Esophagus muscularis mucosa (tissue), 4 donors: Measurements from ENCODE around the gene RRP9. TPM values are rescaled to one million over a fixed set of nuclear protein-coding genes. Genes with fewer than 3 reads are reported as not detected.

ENCODE experiments used
- DNase-seq: peaks from one replicate; pipeline ENCODE4 v3.0.0-alpha.2; 2017; ENCODE audit errors: extremely low spot score
- H3K27ac ChIP-seq, 4 donors: fragments of 200-600 bp; sonication (generic); replicated peaks in 1 of 4; 1 replicate in 3 of 4; 2 replicates in 1 of 4; pipeline ENCODE4 v1.5.1; 2016 to 2019; ENCODE audit warnings: mild to moderate bottlenecking in 1 of 4
- H3K27me3 ChIP-seq, 4 donors: fragments of 200-600 bp; sonication (generic); one replicate each; pipeline versions ENCODE4 v1.5.1 to v1.6.0; 2016 to 2019
- H3K36me3 ChIP-seq, 4 donors: fragments of 200-600 bp; sonication (generic); one replicate each; pipeline ENCODE4 v1.5.1; 2016 to 2019
- H3K4me1 ChIP-seq, 4 donors: fragments of 200-600 bp; sonication (generic); one replicate each; pipeline ENCODE4 v1.5.1; 2016 to 2019
- H3K4me3 ChIP-seq, 4 donors: fragments of 200-600 bp; sonication (generic); 1 replicate in 2 of 4; 2 replicates in 2 of 4; pipeline ENCODE4 v1.5.1; 2016 to 2019; ENCODE audit warnings: mild to moderate bottlenecking in 4 of 4, moderate library complexity in 1 of 4
- H3K9me3 ChIP-seq, 4 donors: fragments of 200-600 bp; sonication (generic); 1 replicate in 3 of 4; 2 replicates in 1 of 4; pipeline ENCODE4 v1.5.1; 2016 to 2019
- EP300 ChIP-seq: sonication (generic); formaldehyde crosslinking; IDR thresholded peaks from one replicate; pipeline ENCODE4 v1.6.1; 2017; ENCODE audit warnings: antibody characterized with exemption
- POLR2A ChIP-seq: fragments of 450-650 bp; IDR thresholded peaks from one replicate; pipeline ENCODE4 v1.6.1; 2017; ENCODE audit warnings: antibody characterized with exemption, moderate library complexity, mild to moderate bottlenecking, low read depth
- POLR2AphosphoS5 ChIP-seq, 2 donors: sonication (generic); formaldehyde crosslinking; IDR thresholded peaks; one replicate each; pipeline ENCODE4 v1.6.1; 2017; ENCODE audit warnings: antibody characterized with exemption in 2 of 2
- intact Hi-C: fragments of 100-400 bp; cut with DNase I; formaldehyde crosslinking; loops from one replicate; pipeline ENCODE4 v1.15.1; 2023
- small RNA-seq, 3 donors: library from RNA; depleted of rRNA; stranded (forward); fragments of <200 nt; gene quantifications; one replicate each; pipeline ENCODE3, GENCODE V24; 2016
- total RNA-seq, 4 donors: library from RNA; depleted of rRNA; stranded (reverse); fragments of >200 nt; gene quantifications; one replicate each; pipeline versions ENCODE4 v1.1.0 to v1.2.1, GENCODE V29; 2016
- TF ChIP-seq, protein P1 (sequence below), 3 experiments: fragments of 200-600 bp in 2 of 3; fragments of 450-650 bp in 1 of 3; sonication (generic) in 2 of 3; IDR thresholded peaks; one replicate each; pipeline ENCODE4 v1.5.1; 2017 to 2019; ENCODE audit warnings: antibody characterized with exemption in 3 of 3, mild to moderate bottlenecking in 2 of 3, moderate library complexity in 1 of 3

The RRP9 gene
- total RNA-seq, 4 donors from 2014 or later, result 9.6 to 20.7 (median 15.5) TPM

DNA sequence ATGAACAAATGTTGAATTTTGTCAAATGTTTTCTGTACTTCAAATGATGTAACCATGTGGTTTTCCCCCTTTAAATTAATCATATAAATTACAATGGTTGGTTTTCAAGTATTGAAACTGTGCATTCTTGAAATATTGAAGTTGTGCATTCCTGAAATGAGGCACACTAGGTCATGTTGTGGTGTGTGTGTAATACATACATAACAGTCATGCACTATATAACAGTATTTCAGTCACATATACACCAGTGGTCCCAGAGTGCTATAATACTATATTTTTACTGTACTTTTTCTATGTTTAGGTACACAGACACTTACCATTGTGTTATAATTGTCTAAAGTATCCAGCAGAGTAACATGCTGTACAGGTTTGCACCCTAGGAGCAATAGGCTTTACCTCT lies 55.3 kb downstream of the RRP9 start:
- no peak for DNase-seq
- H3K9me3 ChIP-seq, result no peaks in the 10 kb centered on the region
- H3K36me3 ChIP-seq, result no peaks in the 10 kb centered on the region
- TF ChIP-seq POLR2A, result no peak
- TF ChIP-seq EP300, result no peak
- TF ChIP-seq POLR2AphosphoS5 (IDR thresholded peaks at IDR 0.05), result no peak
- TF ChIP-seq, protein P1, sequence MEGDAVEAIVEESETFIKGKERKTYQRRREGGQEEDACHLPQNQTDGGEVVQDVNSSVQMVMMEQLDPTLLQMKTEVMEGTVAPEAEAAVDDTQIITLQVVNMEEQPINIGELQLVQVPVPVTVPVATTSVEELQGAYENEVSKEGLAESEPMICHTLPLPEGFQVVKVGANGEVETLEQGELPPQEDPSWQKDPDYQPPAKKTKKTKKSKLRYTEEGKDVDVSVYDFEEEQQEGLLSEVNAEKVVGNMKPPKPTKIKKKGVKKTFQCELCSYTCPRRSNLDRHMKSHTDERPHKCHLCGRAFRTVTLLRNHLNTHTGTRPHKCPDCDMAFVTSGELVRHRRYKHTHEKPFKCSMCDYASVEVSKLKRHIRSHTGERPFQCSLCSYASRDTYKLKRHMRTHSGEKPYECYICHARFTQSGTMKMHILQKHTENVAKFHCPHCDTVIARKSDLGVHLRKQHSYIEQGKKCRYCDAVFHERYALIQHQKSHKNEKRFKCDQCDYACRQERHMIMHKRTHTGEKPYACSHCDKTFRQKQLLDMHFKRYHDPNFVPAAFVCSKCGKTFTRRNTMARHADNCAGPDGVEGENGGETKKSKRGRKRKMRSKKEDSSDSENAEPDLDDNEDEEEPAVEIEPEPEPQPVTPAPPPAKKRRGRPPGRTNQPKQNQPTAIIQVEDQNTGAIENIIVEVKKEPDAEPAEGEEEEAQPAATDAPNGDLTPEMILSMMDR (IDR thresholded peaks at IDR 0.05), result no peak
- no peak overlapping the region for H3K27ac ChIP-seq
- intact Hi-C loops, result no loop called here
- no peaks in the 10 kb centered on the region for H3K27me3 ChIP-seq
- no peaks in the 10 kb centered on the region for H3K4me1 ChIP-seq
- no peak overlapping the region for H3K4me3 ChIP-seq

Small RNA genes within 50 kb of the gene (small RNA-seq; reads per million reads assigned to genes)
- 0 reads per million in 3 donors for gene AC115284.1

Other genes starting within 250 kb of the RRP9 start
- gene GRM2, start 234.8 kb downstream of the RRP9 start, total RNA-seq, result under 1 TPM in 3 of 4 donors, not detected in 1; 0.11 to 0.83 (median 0.52) TPM
- gene IQCF6, start 162.7 kb downstream of the RRP9 start, total RNA-seq, result not detected
- gene IQCF2, start 80.3 kb downstream of the RRP9 start, total RNA-seq, result not detected
- not detected for gene IQCF5, start 66.3 kb downstream of the RRP9 start, total RNA-seq
- not detected for gene IQCF1, start 38.6 kb downstream of the RRP9 start, total RNA-seq
- gene PARP3, start 459 bp upstream of the RRP9 start, total RNA-seq, result 10 to 100 TPM; 22.9 to 37.9 (median 30.1) TPM
- under 1 TPM; 0.11 to 0.42 (median 0.18) TPM for gene GPR62, start 13.5 kb upstream of the RRP9 start, total RNA-seq
- gene PCBP4, start 25.6 kb upstream of the RRP9 start, total RNA-seq, result 100 to 1,000 TPM in 2 of 4 donors, 10 to 100 TPM in 2; 54.4 to 378 (median 139) TPM
- gene ABHD14B, start 32.1 kb upstream of the RRP9 start, total RNA-seq, result 10 to 100 TPM; 41.8 to 49.5 (median 46.9) TPM
- 10 to 100 TPM in 3 of 4 donors, 1 to 10 TPM in 1; 10.0 to 22.3 (median 15.8) TPM for gene ABHD14A, start 33.2 kb upstream of the RRP9 start, total RNA-seq
- 10 to 100 TPM in 3 of 4 donors, 1 to 10 TPM in 1; 10.0 to 19.2 (median 15.8) TPM for gene ACY1, start 41.6 kb upstream of the RRP9 start, total RNA-seq
- 1,000 to 10,000 TPM in 3 of 4 donors, 100 to 1,000 TPM in 1; 786 to 1,908 (median 1,382) TPM for gene RPL29, start 54.0 kb upstream of the RRP9 start, total RNA-seq
- 10 to 100 TPM in 3 of 4 donors, 1 to 10 TPM in 1; 10.0 to 23.5 (median 15.9) TPM for gene DUSP7, start 114.7 kb upstream of the RRP9 start, total RNA-seq
- gene POC1A, start 212.5 kb upstream of the RRP9 start, total RNA-seq, result 1 to 10 TPM in 3 of 4 donors, under 1 TPM in 1; 0.71 to 2.1 (median 1.2) TPM